Measurements from ENCODE around the gene CNTN5. TPM values are rescaled to one million over a fixed set of nuclear protein-coding genes. Genes with fewer than 3 reads are reported as not detected.

Gene CNTN5
- total RNA-seq, 4 donors from 2014 or later = 0.12 TPM; not detected in 3

DNA sequence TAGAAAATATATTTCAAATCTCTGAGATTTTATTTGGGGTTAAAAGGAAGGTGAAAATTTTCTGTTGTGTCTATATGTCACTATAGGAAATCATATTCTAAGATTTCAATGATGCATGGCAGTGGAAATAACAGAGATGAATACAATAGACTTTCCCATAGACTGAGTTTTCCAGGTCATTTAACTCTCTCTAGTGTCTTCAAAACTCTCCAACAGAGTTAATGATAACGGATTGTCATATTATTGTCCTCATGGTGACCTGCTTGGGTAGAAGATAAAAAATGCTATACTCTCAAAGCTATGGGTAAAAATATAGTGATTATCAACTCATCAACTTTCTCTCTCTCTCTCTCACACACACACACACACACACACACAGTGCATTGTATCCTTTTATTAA is 312.9 kb downstream of the CNTN5 start:
- H3K27ac ChIP-seq = no peak overlapping the region
- WGBS, 2 donors = 56 to 63% methylated on average over 1 of the region's 1 CpG
- no peaks in the 10 kb centered on the region for H3K9me3 ChIP-seq
- DNase-seq = no peak
- no peaks in the 10 kb centered on the region for H3K36me3 ChIP-seq
- intact Hi-C loops (cut with DNase I) = no loop called here
- H3K4me3 ChIP-seq = no peak overlapping the region
- TF ChIP-seq, protein P1, sequence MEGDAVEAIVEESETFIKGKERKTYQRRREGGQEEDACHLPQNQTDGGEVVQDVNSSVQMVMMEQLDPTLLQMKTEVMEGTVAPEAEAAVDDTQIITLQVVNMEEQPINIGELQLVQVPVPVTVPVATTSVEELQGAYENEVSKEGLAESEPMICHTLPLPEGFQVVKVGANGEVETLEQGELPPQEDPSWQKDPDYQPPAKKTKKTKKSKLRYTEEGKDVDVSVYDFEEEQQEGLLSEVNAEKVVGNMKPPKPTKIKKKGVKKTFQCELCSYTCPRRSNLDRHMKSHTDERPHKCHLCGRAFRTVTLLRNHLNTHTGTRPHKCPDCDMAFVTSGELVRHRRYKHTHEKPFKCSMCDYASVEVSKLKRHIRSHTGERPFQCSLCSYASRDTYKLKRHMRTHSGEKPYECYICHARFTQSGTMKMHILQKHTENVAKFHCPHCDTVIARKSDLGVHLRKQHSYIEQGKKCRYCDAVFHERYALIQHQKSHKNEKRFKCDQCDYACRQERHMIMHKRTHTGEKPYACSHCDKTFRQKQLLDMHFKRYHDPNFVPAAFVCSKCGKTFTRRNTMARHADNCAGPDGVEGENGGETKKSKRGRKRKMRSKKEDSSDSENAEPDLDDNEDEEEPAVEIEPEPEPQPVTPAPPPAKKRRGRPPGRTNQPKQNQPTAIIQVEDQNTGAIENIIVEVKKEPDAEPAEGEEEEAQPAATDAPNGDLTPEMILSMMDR (IDR thresholded peaks at IDR 0.05) = no peak
- TF ChIP-seq POLR2A (IDR thresholded peaks at IDR 0.05) = no peak
- no peaks in the 10 kb centered on the region for H3K27me3 ChIP-seq
- no peaks in the 10 kb centered on the region for H3K4me1 ChIP-seq

DNA sequence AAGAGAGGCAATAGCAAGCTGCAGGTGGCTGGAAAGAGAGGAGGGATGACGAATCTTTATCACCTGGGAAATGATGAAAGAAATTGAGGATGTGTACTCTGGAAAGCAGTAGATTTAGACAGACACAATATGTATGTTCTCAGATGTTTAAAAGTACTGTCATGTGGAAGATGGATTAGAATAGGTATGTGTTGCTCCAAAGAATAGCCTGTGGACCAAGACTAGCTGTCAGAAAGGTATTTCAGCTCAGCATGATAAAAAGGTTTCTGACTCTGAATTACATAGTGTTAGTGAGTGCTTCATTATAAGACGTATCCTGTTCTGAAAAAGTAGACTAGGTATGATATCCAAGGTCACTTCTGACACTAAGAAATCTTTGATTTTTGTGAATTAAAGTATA is 322.4 kb downstream of the CNTN5 start:
- no peak overlapping the region for H3K27ac ChIP-seq
- no peaks in the 10 kb centered on the region for H3K36me3 ChIP-seq
- WGBS, 2 donors = 46 to 59% methylated on average over 2 of the region's 2 CpGs
- no peaks in the 10 kb centered on the region for H3K27me3 ChIP-seq
- no peaks in the 10 kb centered on the region for H3K4me1 ChIP-seq
- TF ChIP-seq, protein P1 (IDR thresholded peaks at IDR 0.05) = no peak
- TF ChIP-seq POLR2A (IDR thresholded peaks at IDR 0.05) = no peak
- H3K4me3 ChIP-seq = no peak overlapping the region
- no peaks in the 10 kb centered on the region for H3K9me3 ChIP-seq
- intact Hi-C loops (cut with DNase I) = no loop called here
- DNase-seq = no peak

- no peak overlapping the region for H3K4me3 ChIP-seq
- no peak for DNase-seq
- TF ChIP-seq POLR2A (IDR thresholded peaks at IDR 0.05) = no peak
- TF ChIP-seq, protein P1 (IDR thresholded peaks at IDR 0.05) = no peak
- 36 to 55% methylated on average over 5 of the region's 5 CpGs for WGBS, 2 donors
- H3K27me3 ChIP-seq = no peaks in the 10 kb centered on the region
- intact Hi-C loops (cut with DNase I) = no loop called here
- H3K27ac ChIP-seq = no peak overlapping the region
- H3K36me3 ChIP-seq = no peaks in the 10 kb centered on the region
- no peaks in the 10 kb centered on the region for H3K4me1 ChIP-seq
- no peaks in the 10 kb centered on the region for H3K9me3 ChIP-seq
These were observed 328.5 kb downstream of the CNTN5 start for GRCh38 chr11:99349151-99349673.

DNA sequence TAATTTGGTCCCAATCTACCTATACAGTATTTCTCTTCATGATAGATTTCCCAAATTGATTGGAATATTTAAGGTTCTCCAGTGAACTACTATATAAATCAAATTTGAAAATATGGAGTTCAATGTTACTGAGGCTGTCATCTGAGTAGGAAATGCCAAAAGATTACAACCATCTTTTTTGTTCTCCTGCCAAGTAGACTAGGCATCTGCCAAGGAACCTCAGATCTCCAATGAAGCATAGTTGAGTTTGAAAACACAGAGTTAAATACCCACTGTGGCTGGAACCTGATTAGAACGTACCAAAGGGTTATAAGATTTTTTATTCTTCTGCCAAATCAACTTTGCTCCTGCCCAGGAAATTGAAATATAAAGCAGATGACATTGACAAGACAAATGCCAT is 330.9 kb downstream of the CNTN5 start:
- TF ChIP-seq, protein P1 (IDR thresholded peaks at IDR 0.05) = no peak
- no peak for TF ChIP-seq POLR2A (IDR thresholded peaks at IDR 0.05)
- Histone ChIP-seq H3K27me3 (no peaks in the 10 kb centered on the region), H3K27ac (no peak overlapping the region), H3K4me1 (no peaks in the 10 kb centered on the region), H3K4me3 (no peak overlapping the region), H3K9me3 (no peaks in the 10 kb centered on the region), H3K36me3 (no peaks in the 10 kb centered on the region)
- no peak for DNase-seq
- 9 to 12% methylated on average over 1 of the region's 1 CpG for WGBS, 2 donors
- intact Hi-C loops (cut with DNase I) = no loop called here

GRCh38 chr11:99352642-99353041 is 331.9 kb downstream of the CNTN5 start:
- intact Hi-C loops (cut with DNase I) = no loop called here
- 60 to 96% methylated on average over 2 to 4 of the region's 5 CpGs for WGBS, 2 donors
- Histone ChIP-seq H3K9me3 (no peaks in the 10 kb centered on the region), H3K27me3 (no peaks in the 10 kb centered on the region), H3K4me1 (no peaks in the 10 kb centered on the region), H3K27ac (no peak overlapping the region), H3K36me3 (no peaks in the 10 kb centered on the region), H3K4me3 (no peak overlapping the region)
- DNase-seq = no peak
- TF ChIP-seq POLR2A (IDR thresholded peaks at IDR 0.05) = no peak
- TF ChIP-seq, protein P1 (IDR thresholded peaks at IDR 0.05) = no peak

All from esophagus squamous epithelium (tissue), 5 donors.